ENCODE results near the gene HEXD. TPM values are rescaled to one million over a fixed set of nuclear protein-coding genes. Genes with fewer than 3 reads are reported as not detected.

Gene HEXD
- total RNA-seq, 4 donors from 2014 or later = 15.9 to 53.7 (median 39.8) TPM

DNA sequence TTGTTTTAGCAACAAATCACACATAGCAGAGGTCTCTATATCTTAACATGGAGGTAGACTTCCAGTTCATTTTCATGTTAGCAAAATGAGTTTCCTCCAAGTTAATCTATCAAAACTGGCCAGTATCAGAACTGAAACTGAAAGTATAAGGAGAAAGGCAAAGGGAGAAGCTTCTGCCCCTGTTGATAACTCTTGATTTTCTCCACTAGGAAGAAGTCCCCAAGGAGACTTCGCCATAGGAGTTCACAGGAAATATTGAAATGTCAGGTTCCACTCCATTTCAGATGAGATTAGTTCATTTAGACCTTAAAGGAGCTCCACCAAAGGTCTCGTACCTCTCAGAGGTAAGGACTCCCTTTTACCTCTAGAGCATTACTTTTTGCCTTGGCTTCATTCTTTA, 1.4 kb downstream of the HEXD start:
- Histone ChIP-seq H3K4me1 (peaks cover 0 to 3% of the 10 kb centered on the region in 2 donors), H3K9me3 (no peaks in the 10 kb centered on the region), H3K27me3 (no peaks in the 10 kb centered on the region), H3K4me3 (no peak overlapping the region), H3K27ac (no peak overlapping the region), H3K36me3 (no peaks in the 10 kb centered on the region)
- intact Hi-C loops (cut with DNase I; ENCODE audit: low total_unique reads) = no loop called here
- no peak for TF ChIP-seq POLR2A (IDR thresholded peaks at IDR 0.05)
- no peak for DNase-seq

DNA sequence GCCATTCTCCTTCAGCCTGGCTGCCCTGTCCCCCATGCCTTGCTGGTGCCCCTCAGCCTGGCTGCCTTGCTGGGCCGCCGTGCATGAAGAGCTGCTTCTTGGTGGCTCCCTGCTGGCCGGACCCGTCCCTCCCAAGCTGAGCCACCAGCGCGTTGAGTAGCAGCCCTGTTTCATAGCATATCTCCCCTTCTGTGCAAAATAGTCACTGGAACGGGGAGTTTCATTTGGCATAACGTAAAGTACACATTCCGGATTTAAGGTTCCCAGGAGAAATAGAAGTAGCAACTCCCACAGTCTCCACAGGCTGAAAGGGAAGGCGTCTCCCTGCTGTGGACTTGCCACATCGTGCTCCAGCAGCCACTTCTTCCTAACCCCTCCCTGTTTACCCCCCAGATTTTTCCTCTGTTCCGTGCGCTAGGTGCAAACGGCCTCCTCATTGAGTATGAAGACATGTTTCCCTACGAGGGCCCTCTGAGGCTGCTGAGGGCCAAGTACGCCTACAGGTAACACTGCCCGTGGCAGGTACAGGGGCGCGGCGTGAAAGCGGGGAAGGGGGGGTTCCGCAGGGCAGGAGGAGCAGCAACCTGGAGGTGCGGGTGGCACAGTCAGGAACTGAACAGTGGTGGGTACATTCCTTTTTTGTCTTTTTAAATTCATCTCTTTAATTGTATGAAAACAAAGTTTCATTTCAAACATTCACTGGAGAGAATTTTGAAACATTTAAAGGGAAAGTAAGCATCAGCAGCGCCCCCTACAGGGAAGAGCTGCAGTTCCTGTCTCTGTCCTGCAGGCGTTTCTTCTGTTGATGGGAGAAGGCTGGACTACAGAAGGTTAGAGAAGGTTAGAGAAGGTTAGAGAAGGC, 6.1 kb downstream of the HEXD start:
- intact Hi-C loops (cut with DNase I; ENCODE audit: low total_unique reads) = no loop called here
- no peak for TF ChIP-seq POLR2A (IDR thresholded peaks at IDR 0.05)
- TF ChIP-seq, protein P1, sequence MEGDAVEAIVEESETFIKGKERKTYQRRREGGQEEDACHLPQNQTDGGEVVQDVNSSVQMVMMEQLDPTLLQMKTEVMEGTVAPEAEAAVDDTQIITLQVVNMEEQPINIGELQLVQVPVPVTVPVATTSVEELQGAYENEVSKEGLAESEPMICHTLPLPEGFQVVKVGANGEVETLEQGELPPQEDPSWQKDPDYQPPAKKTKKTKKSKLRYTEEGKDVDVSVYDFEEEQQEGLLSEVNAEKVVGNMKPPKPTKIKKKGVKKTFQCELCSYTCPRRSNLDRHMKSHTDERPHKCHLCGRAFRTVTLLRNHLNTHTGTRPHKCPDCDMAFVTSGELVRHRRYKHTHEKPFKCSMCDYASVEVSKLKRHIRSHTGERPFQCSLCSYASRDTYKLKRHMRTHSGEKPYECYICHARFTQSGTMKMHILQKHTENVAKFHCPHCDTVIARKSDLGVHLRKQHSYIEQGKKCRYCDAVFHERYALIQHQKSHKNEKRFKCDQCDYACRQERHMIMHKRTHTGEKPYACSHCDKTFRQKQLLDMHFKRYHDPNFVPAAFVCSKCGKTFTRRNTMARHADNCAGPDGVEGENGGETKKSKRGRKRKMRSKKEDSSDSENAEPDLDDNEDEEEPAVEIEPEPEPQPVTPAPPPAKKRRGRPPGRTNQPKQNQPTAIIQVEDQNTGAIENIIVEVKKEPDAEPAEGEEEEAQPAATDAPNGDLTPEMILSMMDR (IDR thresholded peaks at IDR 0.05) = peak; percentile 40 to 55 (median 51)
- Histone ChIP-seq H3K27me3 (no peaks in the 10 kb centered on the region), H3K9me3 (no peaks in the 10 kb centered on the region), H3K27ac (peak overlapping the region; percentile 66 to 68), H3K4me3 (no peak overlapping the region), H3K4me1 (peaks cover 0 to under 1% of the 10 kb centered on the region in 2 donors), H3K36me3 (no peaks in the 10 kb centered on the region)
- peak; percentile 55 to 61 for DNase-seq

DNA sequence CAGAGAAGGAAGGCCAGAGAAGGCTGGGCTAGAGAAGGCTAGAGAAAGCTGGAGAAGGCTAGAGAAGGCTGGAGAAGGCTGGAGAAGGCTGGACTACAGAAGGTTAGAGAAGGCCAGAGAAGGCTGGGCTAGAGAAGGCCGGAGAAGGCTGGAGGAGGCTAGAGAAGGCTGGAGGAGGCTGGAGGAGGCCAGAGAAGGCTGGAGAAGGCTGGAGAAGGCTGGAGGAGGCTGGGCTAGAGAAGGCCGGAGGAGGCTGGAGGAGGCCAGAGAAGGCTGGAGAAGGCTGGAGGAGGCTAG, 6.7 kb downstream of the HEXD start:
- TF ChIP-seq POLR2A (IDR thresholded peaks at IDR 0.05) = no peak
- TF ChIP-seq, protein P1 (IDR thresholded peaks at IDR 0.05) = peak in 1 of 4 experiments; percentile 1
- Histone ChIP-seq H3K36me3 (no peaks in the 10 kb centered on the region), H3K9me3 (no peaks in the 10 kb centered on the region), H3K27ac (peak overlapping the region; percentile 66 to 68), H3K4me1 (no peaks in the 10 kb centered on the region), H3K27me3 (no peaks in the 10 kb centered on the region), H3K4me3 (no peak overlapping the region)
- no peak for DNase-seq
- intact Hi-C loops (cut with DNase I; ENCODE audit: low total_unique reads) = no loop called here

DNA sequence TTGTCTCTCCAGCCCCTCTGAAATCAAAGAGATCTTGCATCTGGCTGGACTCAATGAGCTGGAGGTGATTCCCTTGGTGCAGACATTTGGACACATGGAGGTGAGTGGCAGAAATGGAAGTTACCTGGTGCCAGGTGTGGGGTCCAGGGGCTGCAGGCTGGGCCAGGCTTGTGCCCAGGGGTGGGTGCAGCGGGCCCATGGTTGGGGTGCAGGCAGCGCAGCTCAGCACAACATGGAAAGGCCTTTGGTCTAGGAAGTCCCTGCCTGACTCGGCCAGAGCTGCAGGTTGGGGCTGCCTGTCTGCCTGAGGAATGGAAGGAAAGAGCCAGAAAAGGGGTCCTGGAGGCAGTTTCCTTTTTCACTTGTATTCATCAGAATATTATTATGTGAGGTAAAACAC, 10.4 kb downstream of the HEXD start:
- H3K4me1 ChIP-seq = no peaks in the 10 kb centered on the region
- intact Hi-C loops (cut with DNase I; ENCODE audit: low total_unique reads) = no loop called here
- TF ChIP-seq, protein P1 (IDR thresholded peaks at IDR 0.05) = no peak
- no peak for TF ChIP-seq POLR2A (IDR thresholded peaks at IDR 0.05)
- H3K9me3 ChIP-seq = no peaks in the 10 kb centered on the region
- no peaks in the 10 kb centered on the region for H3K27me3 ChIP-seq
- H3K27ac ChIP-seq = no peak overlapping the region
- no peak for DNase-seq
- no peaks in the 10 kb centered on the region for H3K36me3 ChIP-seq
- no peak overlapping the region for H3K4me3 ChIP-seq

DNA sequence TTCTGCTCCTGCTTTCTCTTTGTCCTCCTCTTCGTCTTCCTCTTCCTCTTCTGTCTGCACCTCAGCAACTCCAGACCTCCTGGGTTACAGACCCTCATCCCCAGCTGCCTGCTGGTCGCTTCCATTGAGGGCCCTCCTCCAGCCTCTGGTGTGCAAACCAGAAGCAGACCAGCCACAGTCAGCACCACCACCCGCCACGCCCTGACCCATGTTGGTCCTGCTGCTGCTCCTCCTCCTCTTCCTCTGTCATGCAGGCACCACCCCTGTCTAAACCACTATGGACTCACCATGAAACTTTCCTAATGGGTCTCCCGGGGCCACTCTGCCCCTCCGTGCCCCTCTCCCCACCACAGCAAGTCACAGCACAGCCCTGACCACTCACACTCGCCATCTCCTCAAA, 11.7 kb downstream of the HEXD start:
- Histone ChIP-seq H3K9me3 (no peaks in the 10 kb centered on the region), H3K27ac (no peak overlapping the region), H3K4me3 (no peak overlapping the region), H3K27me3 (no peaks in the 10 kb centered on the region), H3K36me3 (no peaks in the 10 kb centered on the region), H3K4me1 (no peaks in the 10 kb centered on the region)
- DNase-seq = no peak
- TF ChIP-seq POLR2A (IDR thresholded peaks at IDR 0.05) = no peak
- TF ChIP-seq, protein P1 (IDR thresholded peaks at IDR 0.05) = no peak
- intact Hi-C loops (cut with DNase I; ENCODE audit: low total_unique reads) = no loop called here

Data from uterus (tissue), 4 donors.